ENCODE data around the gene LGI4.
"Not testable (repeated sequence)": the region's sequence is repeated elsewhere in the genome, so short reads cannot be mapped to it uniquely, and the experiment has no call there.

DNA sequence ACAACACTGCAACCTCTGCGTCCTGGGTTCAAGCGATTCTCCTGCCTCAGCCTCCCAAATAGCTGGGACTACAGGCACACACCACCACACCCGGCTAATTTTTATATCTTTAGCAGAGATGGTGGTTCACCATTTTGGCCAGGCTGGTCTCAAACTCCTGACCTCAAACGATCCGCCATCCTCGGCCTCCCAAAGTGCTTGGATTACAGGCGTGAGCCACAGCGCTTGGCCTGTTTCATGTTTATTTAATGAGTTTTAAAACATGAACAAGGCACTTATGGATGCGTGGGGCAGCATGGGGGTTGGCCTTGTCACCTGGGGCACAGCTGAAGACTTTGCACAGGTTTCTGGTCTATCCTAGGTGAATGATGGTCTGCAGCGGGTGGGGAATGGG is 18.3 kb upstream of the LGI4 start:
- TF ChIP-seq, protein P1, sequence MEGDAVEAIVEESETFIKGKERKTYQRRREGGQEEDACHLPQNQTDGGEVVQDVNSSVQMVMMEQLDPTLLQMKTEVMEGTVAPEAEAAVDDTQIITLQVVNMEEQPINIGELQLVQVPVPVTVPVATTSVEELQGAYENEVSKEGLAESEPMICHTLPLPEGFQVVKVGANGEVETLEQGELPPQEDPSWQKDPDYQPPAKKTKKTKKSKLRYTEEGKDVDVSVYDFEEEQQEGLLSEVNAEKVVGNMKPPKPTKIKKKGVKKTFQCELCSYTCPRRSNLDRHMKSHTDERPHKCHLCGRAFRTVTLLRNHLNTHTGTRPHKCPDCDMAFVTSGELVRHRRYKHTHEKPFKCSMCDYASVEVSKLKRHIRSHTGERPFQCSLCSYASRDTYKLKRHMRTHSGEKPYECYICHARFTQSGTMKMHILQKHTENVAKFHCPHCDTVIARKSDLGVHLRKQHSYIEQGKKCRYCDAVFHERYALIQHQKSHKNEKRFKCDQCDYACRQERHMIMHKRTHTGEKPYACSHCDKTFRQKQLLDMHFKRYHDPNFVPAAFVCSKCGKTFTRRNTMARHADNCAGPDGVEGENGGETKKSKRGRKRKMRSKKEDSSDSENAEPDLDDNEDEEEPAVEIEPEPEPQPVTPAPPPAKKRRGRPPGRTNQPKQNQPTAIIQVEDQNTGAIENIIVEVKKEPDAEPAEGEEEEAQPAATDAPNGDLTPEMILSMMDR (IDR thresholded peaks at IDR 0.05 in 2 of 3, conservative IDR thresholded peaks at IDR 0.05 in 1 of 3; ENCODE audit: borderline replicate concordance in 1 of 3, insufficient read depth in 1 of 3, low read depth in 2 of 3, low read length in 2 of 3): not testable (repeated sequence)
- not testable (repeated sequence) for TF ChIP-seq POLR2A (IDR thresholded peaks at IDR 0.05; ENCODE audit: borderline replicate concordance, extremely low read depth, insufficient read depth, insufficient read length); CEBPB (IDR thresholded peaks at IDR 0.05; ENCODE audit: low read depth); EZH2 (IDR thresholded peaks at IDR 0.05)
